ENCODE results near the gene LCAT. TPM values are rescaled to one million over a fixed set of nuclear protein-coding genes. Genes with fewer than 3 reads are reported as not detected.
"Not testable (repeated sequence)": the region's sequence is repeated elsewhere in the genome, so short reads cannot be mapped to it uniquely, and the experiment has no call there.

The LCAT gene
- total RNA-seq, 2 experiments from 2014 or later = 10.7 to 14.8 TPM

DNA sequence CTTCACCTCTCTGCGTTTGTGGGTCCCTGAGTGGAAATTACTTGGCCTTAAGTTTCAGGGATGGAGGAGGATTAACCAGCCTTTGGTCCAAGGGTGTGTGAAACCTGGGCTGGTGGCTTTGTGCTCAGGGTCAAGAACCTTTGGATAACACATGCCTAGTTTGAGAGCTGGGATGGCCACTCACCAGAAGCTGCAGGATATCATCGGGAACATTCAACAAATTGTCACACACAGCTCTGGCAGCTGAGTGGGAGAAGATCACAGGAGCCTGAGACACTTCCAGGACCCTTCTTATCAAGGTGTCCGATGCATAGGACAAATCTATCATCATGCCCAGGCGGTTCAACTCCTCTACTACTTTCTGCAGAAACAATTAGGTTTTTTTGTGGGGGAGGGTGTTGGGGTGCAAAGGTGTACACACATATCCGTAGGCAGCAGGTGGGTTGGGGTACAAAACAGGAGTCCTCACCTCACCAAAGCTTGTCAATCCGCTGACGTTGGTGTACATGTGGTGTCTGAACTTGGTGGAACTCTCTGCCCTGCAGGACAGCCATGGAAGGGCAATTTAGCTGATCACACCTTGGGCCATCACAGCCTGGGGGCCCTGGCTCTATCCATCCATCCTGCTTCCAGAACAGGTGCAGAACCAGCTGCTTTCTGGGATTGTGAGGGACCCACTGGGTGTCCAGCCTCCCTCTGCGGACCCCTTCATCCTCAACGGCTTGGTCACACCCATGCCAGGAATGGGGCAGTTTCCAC lies 33.7 kb upstream of the LCAT start:
- H3K9me3 Mint-ChIP-seq = no peaks in the 10 kb centered on the region
- H3K4me1 Mint-ChIP-seq = peaks cover under 1% of the 10 kb centered on the region
- CTCF ChIA-PET = interaction anchor here (0.6 to 1.1 kb wide), 2 partner anchors 19 to 92 kb away, joined by 3 to 4 read pairs; no protein-coding TSS in a partner anchor
- H3K36me3 Mint-ChIP-seq (ENCODE audit: low read depth) = no peaks in the 10 kb centered on the region
- no peak for DNase-seq
- POLR2A ChIA-PET = interaction anchor here (1.2 kb wide), 2 partner anchors 42 to 57 kb away, joined by 3 to 4 read pairs; partner anchors contain the start of gene PSMB10
- peaks cover 17% of the 10 kb centered on the region for H3K27me3 Mint-ChIP-seq
- no peak overlapping the region for H3K4me3 Mint-ChIP-seq
- H3K27ac Mint-ChIP-seq = no peak overlapping the region

DNA sequence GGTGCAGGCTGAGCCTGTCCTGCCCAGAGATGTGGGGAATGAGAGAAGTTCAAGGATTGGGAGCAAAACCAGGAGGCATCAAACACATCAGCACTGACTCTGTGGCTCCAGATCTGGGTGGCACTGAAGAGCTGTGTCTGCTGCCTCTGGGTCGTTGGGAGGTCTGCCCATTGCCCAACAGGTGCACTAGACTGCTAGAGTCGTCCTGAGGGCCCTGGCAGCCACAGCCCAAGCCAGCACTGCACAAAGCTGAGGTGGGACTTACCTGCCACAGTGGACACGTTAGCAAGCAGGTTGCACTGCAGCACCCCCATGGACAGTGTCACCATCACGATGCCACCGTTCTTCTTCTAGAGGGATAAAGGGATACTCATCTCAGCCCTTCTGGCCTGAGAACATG lies 33.1 kb upstream of the LCAT start:
- H3K27me3 Mint-ChIP-seq = peaks cover 17% of the 10 kb centered on the region
- ChIA-PET POLR2A (interaction anchor here (1.2 kb wide), 1 partner anchor 58 kb away, joined by 3 read pairs; no protein-coding TSS in a partner anchor), CTCF (interaction anchor here (1.1 kb wide), 1 partner anchor 92 kb away, joined by 3 read pairs; no protein-coding TSS in a partner anchor)
- H3K9me3 Mint-ChIP-seq = no peaks in the 10 kb centered on the region
- H3K4me1 Mint-ChIP-seq = no peaks in the 10 kb centered on the region
- H3K4me3 Mint-ChIP-seq = no peak overlapping the region
- DNase-seq = no peak
- H3K27ac Mint-ChIP-seq = no peak overlapping the region
- no peaks in the 10 kb centered on the region for H3K36me3 Mint-ChIP-seq (ENCODE audit: low read depth)

DNA sequence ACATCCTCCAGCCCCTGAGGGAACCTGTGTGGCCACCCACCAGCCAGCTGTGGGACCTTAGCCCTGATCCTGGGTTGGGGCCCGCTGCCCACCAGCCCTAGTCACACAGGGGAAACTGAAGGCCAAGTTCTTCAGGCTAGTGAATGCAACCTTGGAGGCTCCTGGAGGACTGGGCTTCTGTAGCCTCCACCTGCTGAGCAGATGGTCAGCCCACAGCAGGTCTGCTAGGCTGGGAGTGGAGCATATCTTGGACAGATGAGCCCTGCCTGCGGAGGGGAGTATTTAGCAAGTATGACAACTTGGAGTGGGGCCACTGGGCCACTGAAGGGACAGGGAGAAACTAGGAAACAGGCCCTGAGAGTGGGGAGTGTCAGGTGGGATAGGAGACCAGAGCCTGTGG lies 32.3 kb upstream of the LCAT start:
- POLR2A ChIA-PET = no interaction called here
- CTCF ChIA-PET = no interaction called here
- Mint-ChIP-seq H3K4me3 (no peak overlapping the region), H3K9me3 (no peaks in the 10 kb centered on the region), H3K27ac (no peak overlapping the region), H3K36me3 (ENCODE audit: low read depth) (no peaks in the 10 kb centered on the region), H3K27me3 (peaks cover 17% of the 10 kb centered on the region), H3K4me1 (no peaks in the 10 kb centered on the region)
- DNase-seq = no peak

DNA sequence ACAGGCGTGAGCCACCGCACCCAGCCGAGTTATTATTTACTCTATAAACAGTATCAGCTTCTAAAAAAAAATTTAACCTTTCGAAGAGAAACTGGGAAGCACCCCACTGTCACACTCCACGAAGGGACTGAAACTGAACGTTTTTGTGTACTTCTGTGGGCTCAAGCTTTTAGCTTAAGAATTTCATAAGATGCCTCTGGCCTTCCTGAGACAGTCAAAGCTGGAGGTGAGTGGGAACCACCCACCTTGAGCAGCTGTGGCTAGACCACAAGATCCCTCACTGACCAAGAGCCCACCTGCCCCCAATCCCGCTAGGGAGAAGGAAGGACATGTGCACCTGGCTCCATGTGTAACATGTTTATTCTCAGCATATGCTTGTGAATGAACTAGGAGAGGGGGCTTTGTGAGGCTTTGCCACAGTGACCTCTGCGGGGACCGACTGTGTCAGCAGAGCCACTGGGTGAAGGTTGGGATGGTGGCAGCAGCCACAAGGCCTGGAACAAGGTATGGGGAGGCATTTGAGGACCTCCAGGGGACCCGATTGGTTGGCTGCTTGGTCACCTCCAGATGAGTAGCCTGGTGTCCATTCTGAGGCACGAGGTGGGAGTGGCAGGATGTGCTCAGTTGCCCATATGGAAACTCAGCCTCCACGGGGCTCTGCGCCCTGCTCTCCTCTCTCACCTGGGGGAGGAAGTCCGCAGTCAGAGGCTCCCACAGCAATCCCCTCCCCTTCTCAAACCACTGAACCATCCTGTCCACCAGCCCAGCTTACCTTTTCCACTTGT lies 31.6 kb upstream of the LCAT start:
- DNase-seq = no peak
- ChIA-PET CTCF (no interaction called here), POLR2A (interaction anchor here (1.3 kb wide), 1 partner anchor 43 kb away, joined by 3 read pairs; the partner anchor contains the start of gene CTRL)
- Mint-ChIP-seq H3K4me1 (no peaks in the 10 kb centered on the region), H3K36me3 (ENCODE audit: low read depth) (no peaks in the 10 kb centered on the region), H3K4me3 (no peak overlapping the region), H3K9me3 (no peaks in the 10 kb centered on the region), H3K27me3 (peaks cover 17% of the 10 kb centered on the region), H3K27ac (no peak overlapping the region)

DNA sequence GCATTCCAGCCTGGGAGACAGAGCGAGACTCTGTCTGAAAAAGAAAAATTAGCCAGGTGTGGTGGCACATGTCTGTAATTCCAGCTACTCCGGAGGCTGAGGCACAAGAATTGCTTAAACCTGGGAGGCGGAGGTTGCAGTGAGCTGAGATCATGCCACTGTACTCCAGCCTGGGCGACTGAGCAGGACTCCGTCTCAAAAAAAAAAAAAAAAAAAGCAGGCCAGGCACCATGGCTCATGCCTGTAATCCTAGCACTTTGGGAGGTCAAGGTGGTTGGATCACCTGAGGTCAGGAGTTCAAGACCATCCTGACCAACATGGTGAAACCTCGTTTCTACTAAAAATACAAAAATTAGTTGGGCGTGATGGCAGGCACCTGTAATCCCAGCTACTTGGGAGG lies 28.4 kb upstream of the LCAT start:
- H3K9me3 Mint-ChIP-seq; H3K36me3 Mint-ChIP-seq (ENCODE audit: low read depth); H3K27ac Mint-ChIP-seq; H3K4me3 Mint-ChIP-seq; DNase-seq; H3K27me3 Mint-ChIP-seq: not testable (repeated sequence)
- ChIA-PET CTCF (interaction anchor here (0.7 to 1.5 kb wide), 3 partner anchors 29 to 160 kb away, joined by 3 to 4 read pairs (median 3); no protein-coding TSS in a partner anchor), POLR2A (interaction anchor here (1.3 kb wide), 2 partner anchors 36 to 39 kb away, joined by 3 to 4 read pairs; partner anchors contain the start of gene PSMB10)
- peaks cover 13% of the 10 kb centered on the region for H3K4me1 Mint-ChIP-seq

DNA sequence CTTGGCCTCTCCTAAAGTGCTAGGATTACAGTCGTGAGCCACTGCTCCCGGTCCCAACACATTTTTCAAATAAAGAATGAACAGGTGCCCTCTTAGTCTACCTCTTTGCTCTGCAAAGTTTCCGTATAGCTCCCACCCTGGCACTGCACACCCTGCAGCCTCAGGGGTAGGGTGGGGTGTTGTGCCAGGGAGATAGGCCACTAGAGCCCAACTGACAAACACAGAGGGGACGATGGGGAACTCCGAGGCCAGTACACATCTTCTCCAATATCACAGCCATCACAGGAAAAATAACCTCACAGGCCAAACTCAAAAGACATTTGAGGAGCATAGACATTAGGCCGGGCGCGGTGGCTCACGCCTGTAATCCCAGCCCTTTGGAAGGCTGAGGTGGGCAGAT lies 27.2 kb upstream of the LCAT start:
- ChIA-PET POLR2A (interaction anchor here (0.9 kb wide), 1 partner anchor 35 kb away, joined by 3 read pairs; the partner anchor contains the start of gene PSMB10), CTCF (interaction anchor here (1.0 to 1.5 kb wide), 4 partner anchors 10 to 70 kb away, joined by 3 to 6 read pairs (median 4); no protein-coding TSS in a partner anchor)
- Mint-ChIP-seq H3K27me3 (peaks cover 6% of the 10 kb centered on the region), H3K9me3 (no peaks in the 10 kb centered on the region), H3K27ac (no peak overlapping the region), H3K4me1 (peaks cover 25% of the 10 kb centered on the region), H3K4me3 (no peak overlapping the region), H3K36me3 (ENCODE audit: low read depth) (peaks cover 5% of the 10 kb centered on the region)
- DNase-seq = no peak

DNA sequence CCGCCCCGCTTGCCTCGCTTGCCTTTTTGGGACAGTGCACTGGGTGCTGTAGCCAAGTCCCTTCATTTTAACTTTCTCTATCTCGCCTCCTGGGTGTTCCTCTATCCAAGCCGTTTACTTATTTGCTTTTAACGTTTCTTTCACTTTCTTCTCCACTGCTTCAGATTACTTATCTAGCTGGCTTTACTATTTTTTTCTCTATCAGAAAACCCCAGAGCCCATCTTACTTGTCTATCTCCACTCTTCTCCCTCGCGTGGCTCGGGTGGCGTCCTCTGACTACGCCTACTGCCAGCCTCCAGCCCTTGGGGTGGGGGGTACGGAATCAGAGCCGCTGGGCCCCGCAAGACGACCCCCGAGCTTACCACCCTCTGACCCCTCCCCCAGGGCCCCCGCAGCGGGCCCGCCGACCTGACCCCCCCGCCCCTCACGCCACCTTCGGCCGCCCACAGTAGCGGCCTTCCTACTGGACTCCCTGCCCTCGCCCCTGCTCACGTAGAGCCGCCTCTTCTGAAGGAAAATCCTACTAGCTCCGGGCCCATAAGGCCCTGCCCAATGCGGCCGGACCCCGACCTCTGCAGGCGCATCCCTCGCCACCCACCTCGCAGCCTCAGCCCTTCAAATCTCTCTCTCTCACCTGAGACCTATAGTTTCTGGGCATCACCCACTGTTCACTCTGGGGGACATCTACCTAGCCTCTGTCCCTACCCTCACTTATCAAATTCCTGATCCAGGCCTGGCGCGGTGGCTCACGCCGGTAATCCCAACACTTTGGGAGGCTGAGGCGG lies 25.5 kb upstream of the LCAT start:
- peaks cover 2% of the 10 kb centered on the region for H3K27me3 Mint-ChIP-seq
- ChIA-PET POLR2A (interaction anchor here (0.6 to 6.6 kb wide), 9 partner anchors 14 to 161 kb away, joined by 3 to 41 read pairs (median 6); partner anchors contain the start of genes DDX28, DPEP2, DUS2 and PSMB10), CTCF (interaction anchor here (1.0 to 2.1 kb wide), 2 partner anchors 72 to 96 kb away, joined by 3 to 7 read pairs; no protein-coding TSS in a partner anchor)

DNA sequence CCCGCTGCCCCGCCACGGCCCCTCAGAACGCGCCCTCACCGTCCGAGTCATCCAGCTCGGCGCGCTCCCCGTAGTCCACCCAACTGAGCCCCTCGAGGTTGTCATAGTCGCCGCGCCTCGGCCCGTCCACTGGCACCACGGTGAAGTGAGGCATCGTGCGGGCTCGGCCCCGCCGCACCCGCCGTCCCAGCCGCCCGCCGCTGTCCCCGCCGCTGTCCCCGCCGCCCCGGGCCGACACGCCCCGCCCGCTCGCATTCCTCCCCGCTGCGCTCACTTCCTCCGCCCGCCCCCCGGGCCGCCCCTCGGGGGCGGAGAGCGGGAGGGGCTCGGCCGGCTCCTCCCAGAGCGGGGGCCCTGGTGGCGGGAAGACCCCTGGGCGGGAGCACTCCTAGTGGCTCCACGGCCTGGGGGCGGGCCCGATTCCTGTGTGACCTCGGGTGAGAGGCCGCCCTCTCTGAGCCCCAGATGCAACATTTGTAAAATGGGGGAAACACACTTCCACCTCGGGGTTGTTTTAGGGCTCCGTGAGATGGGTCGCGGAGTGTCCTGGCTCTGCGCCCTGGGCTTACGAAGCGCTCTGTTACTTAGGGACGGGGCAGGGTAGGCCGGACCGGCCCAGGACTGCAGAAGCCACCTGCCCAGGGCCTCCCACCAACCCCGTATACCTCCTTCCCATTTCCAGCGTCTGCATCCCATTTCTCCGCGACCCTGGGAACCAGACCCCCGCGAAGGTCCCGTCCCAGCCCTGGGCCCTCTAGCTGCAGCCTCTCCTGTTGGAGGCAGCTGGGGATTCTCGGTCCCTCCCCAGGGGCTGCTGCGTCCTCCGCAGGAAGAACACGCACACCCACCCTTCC lies 24.7 kb upstream of the LCAT start, which contains the start of gene SLC12A4:
SLC12A4 (minus strand) TSS at position 238 of the 854 bp plus-strand sequence; CDS start at position 154, 84 bp downstream.
- DNase-seq = peak; percentile 89
- CTCF ChIA-PET = interaction anchor here (1.0 to 2.1 kb wide), 2 partner anchors 72 to 97 kb away, joined by 3 to 7 read pairs; no protein-coding TSS in a partner anchor
- Mint-ChIP-seq H3K27ac (peak within 1 kb of the TSS; percentile 95), H3K27me3 (no peaks in the 10 kb centered on the region), H3K9me3 (no peaks in the 10 kb centered on the region), H3K36me3 (ENCODE audit: low read depth) (peaks cover 5% of the 10 kb centered on the region), H3K4me3 (peak within 1 kb of the TSS; percentile 100), H3K4me1 (peaks cover 26% of the 10 kb centered on the region)
- POLR2A ChIA-PET = interaction anchor here (0.8 to 6.6 kb wide), 11 partner anchors 15 to 64 kb away, joined by 3 to 41 read pairs (median 4); partner anchors contain the start of genes DDX28, DPEP2, DUS2 and PSMB10

More for the DNA sequence above, 25.5 kb upstream of the LCAT start:
- Mint-ChIP-seq H3K4me3 (peak overlapping the region; percentile 100), H3K4me1 (peaks cover 25% of the 10 kb centered on the region), H3K27ac (peak overlapping the region; percentile 92), H3K9me3 (no peaks in the 10 kb centered on the region), H3K36me3 (ENCODE audit: low read depth) (peaks cover 5% of the 10 kb centered on the region)
- DNase-seq = no peak

DNA sequence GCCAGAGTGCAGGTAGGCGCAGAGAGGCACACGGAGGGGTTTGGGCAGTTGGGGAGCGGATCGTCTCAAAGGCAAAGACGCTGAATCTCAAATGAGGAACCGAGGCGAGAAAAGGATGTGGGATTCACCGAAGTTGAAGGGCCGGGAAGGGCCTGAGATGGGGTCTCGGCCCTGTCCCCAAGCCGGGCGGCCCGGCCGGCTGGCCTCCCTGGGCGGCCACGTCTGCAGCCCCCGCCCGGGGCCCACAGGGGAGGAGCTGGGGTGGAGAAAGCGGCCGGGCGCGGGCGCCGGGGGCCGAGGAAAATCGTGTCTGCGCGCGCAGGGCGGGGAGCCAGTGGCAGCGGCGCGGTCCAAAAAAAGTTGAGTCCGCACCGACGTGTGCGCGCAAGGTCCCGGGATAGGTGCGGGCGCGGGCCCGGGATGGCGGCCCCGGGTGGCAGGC lies 24.1 kb upstream of the LCAT start:
- Mint-ChIP-seq H3K27me3 (no peaks in the 10 kb centered on the region), H3K4me1 (peaks cover 26% of the 10 kb centered on the region), H3K27ac (peak overlapping the region; percentile 95), H3K36me3 (ENCODE audit: low read depth) (peaks cover 6% of the 10 kb centered on the region), H3K4me3 (peak overlapping the region; percentile 100), H3K9me3 (no peaks in the 10 kb centered on the region)
- ChIA-PET POLR2A (interaction anchor here (0.8 to 6.6 kb wide), 9 partner anchors 15 to 64 kb away, joined by 3 to 41 read pairs (median 6); partner anchors contain the start of genes DDX28, DUS2 and PSMB10), CTCF (interaction anchor here (1.5 to 2.1 kb wide), 2 partner anchors 73 to 97 kb away, joined by 4 to 7 read pairs; no protein-coding TSS in a partner anchor)
- peak; percentile 40 for DNase-seq

DNA sequence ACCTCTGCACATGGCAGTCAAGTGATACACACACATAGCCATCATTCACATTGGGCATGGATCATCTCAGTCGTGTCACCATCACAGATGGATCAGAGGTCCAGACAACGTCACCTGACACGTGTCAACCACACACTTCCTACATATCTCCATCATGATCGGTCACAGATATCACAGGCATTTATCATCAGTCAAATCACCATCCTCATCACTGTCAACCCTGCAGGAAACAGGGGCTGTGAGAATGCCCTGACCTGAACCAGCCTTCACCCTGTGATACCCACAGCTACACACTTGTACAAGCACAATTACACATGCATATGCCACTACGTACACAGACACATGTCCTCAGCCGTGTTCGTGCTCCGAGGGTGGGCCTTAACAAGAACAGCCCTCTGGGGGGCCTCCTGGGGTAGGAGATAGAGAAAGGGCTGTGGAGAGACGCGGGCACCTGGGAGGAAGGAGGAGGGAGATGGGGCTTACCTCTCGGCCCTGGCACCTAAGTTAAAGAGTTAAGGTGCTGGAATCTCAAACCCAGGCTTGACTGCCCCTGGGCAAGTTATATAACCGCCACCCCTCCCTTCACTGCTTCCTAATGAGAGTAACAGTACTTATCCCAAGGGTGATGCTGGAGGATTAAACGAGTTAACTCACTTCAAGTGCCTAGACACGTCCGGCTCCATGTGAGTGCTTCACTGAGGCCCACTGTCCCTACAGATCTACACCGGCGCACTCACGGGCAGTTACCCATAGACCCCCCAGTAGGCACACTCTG lies 23.4 kb upstream of the LCAT start:
- CTCF ChIA-PET = interaction anchor here (1.3 to 2.1 kb wide), 3 partner anchors 74 to 446 kb away, joined by 4 to 7 read pairs (median 4); no protein-coding TSS in a partner anchor
- Mint-ChIP-seq H3K4me1 (peaks cover 26% of the 10 kb centered on the region), H3K27ac (peak overlapping the region; percentile 95), H3K4me3 (peak overlapping the region; percentile 100), H3K9me3 (no peaks in the 10 kb centered on the region), H3K36me3 (ENCODE audit: low read depth) (peaks cover 11% of the 10 kb centered on the region), H3K27me3 (no peaks in the 10 kb centered on the region)
- POLR2A ChIA-PET = interaction anchor here (0.8 to 6.6 kb wide), 12 partner anchors 14 to 118 kb away, joined by 3 to 41 read pairs (median 5); partner anchors contain the start of genes DDX28, DUS2, NFATC3 and PSMB10
- DNase-seq = peak; percentile 46

Measured in activated CD4-positive, alpha-beta memory T cell treated with anti-CD3 and anti-CD28 coated beads, Interleukin-2, amount 10 ng/mL, durations not matched to agents 7 days and 5 days (primary cell).